Chondrocyte (in vitro differentiated cells): Measurements from ENCODE around the gene SLC1A1. TPM values are rescaled to one million over a fixed set of nuclear protein-coding genes. Genes with fewer than 3 reads are reported as not detected.

Experiments used
- DNase-seq: peaks from one replicate; pipeline ENCODE4 v3.0.0; 2021; ENCODE audit warnings: mixed read lengths, low spot score
- H3K27ac Mint-ChIP-seq: one replicate; pipeline ENCODE4 v1.8.0; 2021; ENCODE audit warnings: mild to moderate bottlenecking, moderate library complexity, mixed read lengths; ENCODE audit not compliant: unreplicated experiment
- H3K27me3 Mint-ChIP-seq: 2 replicates; pipeline ENCODE4 v1.8.0; 2021; ENCODE audit warnings: low read depth, mixed read lengths
- H3K36me3 Mint-ChIP-seq: 2 replicates; pipeline ENCODE4 v1.8.0; 2021; ENCODE audit warnings: low read depth, mixed read lengths
- H3K4me1 Mint-ChIP-seq: 2 replicates; pipeline ENCODE4 v1.8.0; 2021; ENCODE audit warnings: low read depth, mild to moderate bottlenecking, mixed read lengths
- H3K4me3 Mint-ChIP-seq: one replicate; pipeline ENCODE4 v1.8.0; 2021; ENCODE audit warnings: mild to moderate bottlenecking, moderate library complexity, mixed read lengths; ENCODE audit not compliant: unreplicated experiment
- H3K9me3 Mint-ChIP-seq: 2 replicates; pipeline ENCODE4 v1.8.0; 2021; ENCODE audit warnings: low read depth, mixed read lengths
- CTCF ChIP-seq: fragments of 200-600 bp; sonication (generic); IDR thresholded peaks from 2 replicates; pipeline ENCODE4 v1.5.0; 2021; ENCODE audit warnings: antibody characterized with exemption, mild to moderate bottlenecking, moderate library complexity
- total RNA-seq: library from RNA; stranded (reverse); gene quantifications from 3 replicates; pipeline ENCODE4 v1.2.1, GENCODE V29; 2021

The SLC1A1 gene
- total RNA-seq, 1 donor from 2014 or later = 11.0 TPM

- Mint-ChIP-seq H3K27ac (no peak overlapping the region), H3K4me1 (no peaks in the 10 kb centered on the region), H3K9me3 (no peaks in the 10 kb centered on the region), H3K36me3 (peaks cover 8% of the 10 kb centered on the region), H3K4me3 (no peak overlapping the region), H3K27me3 (no peaks in the 10 kb centered on the region)
- no peak for DNase-seq
- no peak for TF ChIP-seq CTCF
These were observed 24.2 kb downstream of the SLC1A1 start for GRCh38 chr9:4514252-4515128.

DNA sequence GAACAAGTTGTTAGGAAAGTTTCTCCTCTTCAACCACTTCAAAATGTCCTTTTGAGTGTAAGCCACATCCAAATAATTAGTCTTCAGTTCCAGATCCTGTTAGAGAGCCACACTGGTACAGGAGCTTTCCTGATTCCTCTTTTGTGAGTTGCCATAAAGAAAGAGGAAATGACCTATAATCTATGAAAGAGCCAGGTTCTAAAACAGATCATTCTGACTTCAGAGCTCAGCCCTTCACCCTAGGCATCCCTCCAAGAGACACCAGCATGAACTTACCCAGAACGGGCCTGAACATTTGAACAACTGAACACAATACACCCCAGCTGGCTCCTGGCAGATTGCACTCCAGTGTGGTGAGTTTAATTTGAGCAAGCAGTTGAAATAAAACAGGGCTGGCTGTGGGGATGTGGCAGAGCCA is 25.7 kb downstream of the SLC1A1 start:
- Mint-ChIP-seq H3K4me1 (no peaks in the 10 kb centered on the region), H3K27ac (no peak overlapping the region), H3K27me3 (no peaks in the 10 kb centered on the region), H3K4me3 (no peak overlapping the region), H3K9me3 (no peaks in the 10 kb centered on the region), H3K36me3 (peaks cover 8% of the 10 kb centered on the region)
- no peak for TF ChIP-seq CTCF
- no peak for DNase-seq

GRCh38 chr9:4517274-4517673 is 27.0 kb downstream of the SLC1A1 start:
- Mint-ChIP-seq H3K4me1 (no peaks in the 10 kb centered on the region), H3K4me3 (no peak overlapping the region), H3K27ac (no peak overlapping the region), H3K27me3 (no peaks in the 10 kb centered on the region), H3K36me3 (peaks cover 8% of the 10 kb centered on the region), H3K9me3 (no peaks in the 10 kb centered on the region)
- no peak for DNase-seq
- no peak for TF ChIP-seq CTCF

DNA sequence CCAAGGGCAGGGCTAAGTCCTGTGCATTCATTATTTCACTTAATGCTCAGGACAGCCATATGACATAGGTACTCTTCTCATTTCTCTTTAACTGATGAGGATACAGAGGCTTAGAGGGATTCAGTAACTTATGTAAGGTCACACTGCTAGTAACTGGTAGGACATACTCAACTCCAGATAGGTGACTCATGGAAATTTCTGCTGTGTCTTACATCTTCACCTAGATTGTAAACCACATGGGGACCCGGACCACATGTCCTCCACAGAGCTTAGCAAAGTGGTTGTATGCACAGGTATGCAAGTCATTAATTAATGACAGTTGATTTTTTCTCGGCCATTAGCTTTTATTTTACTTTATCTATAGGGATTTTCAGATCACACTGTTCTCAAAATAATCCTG is 29.3 kb downstream of the SLC1A1 start:
- no peak for TF ChIP-seq CTCF
- H3K27ac Mint-ChIP-seq = no peak overlapping the region
- H3K36me3 Mint-ChIP-seq = peaks cover 8% of the 10 kb centered on the region
- H3K4me1 Mint-ChIP-seq = no peaks in the 10 kb centered on the region
- no peak overlapping the region for H3K4me3 Mint-ChIP-seq
- H3K9me3 Mint-ChIP-seq = no peaks in the 10 kb centered on the region
- no peak for DNase-seq
- H3K27me3 Mint-ChIP-seq = no peaks in the 10 kb centered on the region

GRCh38 chr9:4520055-4520454 is 29.8 kb downstream of the SLC1A1 start:
- Mint-ChIP-seq H3K36me3 (peaks cover 8% of the 10 kb centered on the region), H3K27ac (no peak overlapping the region), H3K27me3 (no peaks in the 10 kb centered on the region), H3K9me3 (no peaks in the 10 kb centered on the region), H3K4me3 (no peak overlapping the region), H3K4me1 (no peaks in the 10 kb centered on the region)
- DNase-seq = no peak
- no peak for TF ChIP-seq CTCF
